NB4 (cell line): Measurements from ENCODE around the gene SLC25A1.
"Not testable (repeated sequence)": the region's sequence is repeated elsewhere in the genome, so short reads cannot be mapped to it uniquely, and the experiment has no call there.

ENCODE experiments used
- DNase-seq: peaks from one replicate; pipeline ENCODE4 v3.0.0; 2010; ENCODE audit warnings: low read depth
- H3K4me3 ChIP-seq: one replicate; pipeline ENCODE4 v1.5.1; 2011; ENCODE audit warnings: mild to moderate bottlenecking, low read depth, low read length, moderate library complexity
- MYC ChIP-seq: IDR thresholded peaks from 2 replicates; pipeline ENCODE4 v1.6.1; 2011; ENCODE audit warnings: low read depth, low read length
- POLR2A ChIP-seq: IDR thresholded peaks from 2 replicates; pipeline ENCODE4 v1.6.1; 2011; ENCODE audit warnings: mild to moderate bottlenecking; ENCODE audit not compliant: insufficient read length; ENCODE audit errors: extremely low read depth
- TF ChIP-seq, protein P1 (sequence below): IDR thresholded peaks from one replicate; pipeline ENCODE4 v1.5.1; 2012; ENCODE audit warnings: low read depth, low read length
- TF ChIP-seq, protein P2 (sequence below): IDR thresholded peaks from 2 replicates; pipeline ENCODE4 v1.6.1; 2011; ENCODE audit warnings: low read depth, low read length

Gene SLC25A1

DNA sequence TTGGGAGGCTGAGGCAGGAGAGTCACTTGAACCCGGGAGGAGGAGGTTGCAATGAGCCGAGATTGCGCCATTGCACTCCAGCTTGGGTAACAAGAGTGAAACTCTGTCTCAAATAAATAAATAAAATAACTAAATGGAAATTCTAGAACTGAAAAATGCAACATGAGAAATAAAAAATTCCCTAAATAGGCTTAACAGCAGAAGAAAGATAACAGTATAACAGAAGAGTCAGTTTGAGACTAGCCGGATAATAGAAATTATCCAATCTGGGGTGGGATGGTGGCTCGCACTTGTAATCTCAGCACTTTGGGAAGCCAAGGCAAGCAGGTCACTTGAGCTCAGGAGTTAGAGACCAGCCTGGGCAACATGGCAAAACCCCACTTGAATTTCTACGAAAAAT is 14.1 kb downstream of the SLC25A1 start:
- H3K4me3 ChIP-seq = no peak overlapping the region
- DNase-seq = no peak
- TF ChIP-seq MYC (no peak), POLR2A (no peak)
- TF ChIP-seq, protein P1, sequence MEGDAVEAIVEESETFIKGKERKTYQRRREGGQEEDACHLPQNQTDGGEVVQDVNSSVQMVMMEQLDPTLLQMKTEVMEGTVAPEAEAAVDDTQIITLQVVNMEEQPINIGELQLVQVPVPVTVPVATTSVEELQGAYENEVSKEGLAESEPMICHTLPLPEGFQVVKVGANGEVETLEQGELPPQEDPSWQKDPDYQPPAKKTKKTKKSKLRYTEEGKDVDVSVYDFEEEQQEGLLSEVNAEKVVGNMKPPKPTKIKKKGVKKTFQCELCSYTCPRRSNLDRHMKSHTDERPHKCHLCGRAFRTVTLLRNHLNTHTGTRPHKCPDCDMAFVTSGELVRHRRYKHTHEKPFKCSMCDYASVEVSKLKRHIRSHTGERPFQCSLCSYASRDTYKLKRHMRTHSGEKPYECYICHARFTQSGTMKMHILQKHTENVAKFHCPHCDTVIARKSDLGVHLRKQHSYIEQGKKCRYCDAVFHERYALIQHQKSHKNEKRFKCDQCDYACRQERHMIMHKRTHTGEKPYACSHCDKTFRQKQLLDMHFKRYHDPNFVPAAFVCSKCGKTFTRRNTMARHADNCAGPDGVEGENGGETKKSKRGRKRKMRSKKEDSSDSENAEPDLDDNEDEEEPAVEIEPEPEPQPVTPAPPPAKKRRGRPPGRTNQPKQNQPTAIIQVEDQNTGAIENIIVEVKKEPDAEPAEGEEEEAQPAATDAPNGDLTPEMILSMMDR = no peak
- TF ChIP-seq, protein P2, sequence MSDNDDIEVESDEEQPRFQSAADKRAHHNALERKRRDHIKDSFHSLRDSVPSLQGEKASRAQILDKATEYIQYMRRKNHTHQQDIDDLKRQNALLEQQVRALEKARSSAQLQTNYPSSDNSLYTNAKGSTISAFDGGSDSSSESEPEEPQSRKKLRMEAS = no peak

DNA sequence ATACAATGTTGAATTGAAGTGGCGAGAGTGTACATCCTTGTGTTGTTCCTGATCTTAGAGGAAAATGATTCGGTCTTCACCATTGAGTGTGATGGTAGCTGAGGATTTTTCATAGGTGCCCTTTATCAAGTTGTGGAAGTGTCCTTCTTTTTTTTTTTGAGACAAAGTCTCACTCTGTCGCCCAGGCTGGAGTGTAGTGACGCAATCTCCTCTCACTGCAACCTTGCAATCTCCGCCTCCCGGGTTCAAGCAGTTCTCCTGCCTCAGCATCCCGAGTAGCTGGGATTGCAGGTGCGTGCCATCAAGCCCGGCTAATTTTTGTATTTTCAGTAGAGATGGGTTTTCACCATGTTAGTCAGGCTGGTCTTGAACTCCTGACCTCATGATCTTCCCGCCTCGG is 19.9 kb downstream of the SLC25A1 start:
- DNase-seq, H3K4me3 ChIP-seq: not testable (repeated sequence)

DNA sequence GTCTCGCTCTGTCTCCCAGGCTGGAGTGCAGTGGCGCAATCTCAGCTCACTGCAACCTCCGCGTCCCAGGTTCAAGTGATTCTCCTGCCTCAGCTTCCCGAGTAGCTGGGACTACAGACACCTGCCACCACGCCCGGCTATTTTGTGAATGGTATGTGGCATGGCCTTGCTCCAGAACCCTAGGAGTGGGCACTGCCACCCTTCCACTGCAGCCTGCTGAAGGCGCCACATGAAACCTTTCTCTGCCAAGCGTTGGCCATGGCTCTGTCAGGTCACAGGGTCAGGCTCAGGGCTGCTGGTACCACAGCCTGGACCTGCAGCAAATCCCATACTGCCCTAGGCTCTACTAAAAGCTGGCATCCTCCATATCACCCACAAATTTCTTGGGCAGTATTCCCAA is 22.4 kb downstream of the SLC25A1 start:
- H3K4me3 ChIP-seq, DNase-seq: not testable (repeated sequence)

DNA sequence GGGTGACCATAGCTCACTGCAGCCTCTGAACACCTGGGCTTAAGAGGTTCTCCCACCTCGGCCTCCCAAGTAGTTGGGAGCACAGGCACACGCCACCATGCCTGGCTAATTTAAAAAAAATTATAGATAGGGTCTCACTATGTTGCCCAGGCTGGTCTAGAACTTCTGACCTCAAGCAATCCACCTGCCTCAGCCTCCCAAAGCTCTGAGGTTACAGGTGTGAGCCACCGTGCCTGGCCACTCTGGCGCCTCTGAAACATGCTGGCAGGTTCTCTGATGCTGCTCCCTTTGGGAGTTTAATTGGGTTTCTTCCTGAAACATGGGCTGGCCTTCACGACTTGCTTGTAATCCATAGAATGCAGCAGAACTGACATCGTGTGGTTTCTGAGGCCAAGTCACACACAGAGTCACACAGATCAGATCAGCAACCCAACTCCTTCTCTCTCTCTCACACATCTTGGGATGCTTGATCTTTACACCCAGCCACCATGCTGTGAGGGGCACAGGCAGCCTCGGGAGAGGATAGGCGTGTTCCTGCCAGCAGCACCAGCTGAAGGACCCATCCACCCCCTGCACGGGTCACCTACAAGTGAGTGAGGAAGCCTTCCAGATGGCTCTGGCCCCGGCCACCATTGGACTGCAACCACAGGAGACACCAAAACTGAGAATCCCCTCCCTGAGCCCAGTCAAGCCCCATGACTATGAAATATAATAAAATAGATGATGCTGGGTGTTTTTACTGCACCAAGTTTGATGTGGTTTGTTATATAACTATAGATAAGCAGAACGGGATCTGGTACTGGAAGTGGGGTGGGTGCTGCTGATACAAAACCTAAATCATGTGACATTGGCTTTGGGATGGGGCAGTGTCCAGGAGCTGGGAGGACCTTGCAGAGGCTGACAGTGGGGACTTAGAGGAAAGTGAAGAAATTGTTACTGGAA is 25.3 kb downstream of the SLC25A1 start:
- no peak overlapping the region for H3K4me3 ChIP-seq
- no peak for DNase-seq
- TF ChIP-seq, protein P1 = no peak
- TF ChIP-seq, protein P2 = no peak
- TF ChIP-seq POLR2A = no peak
- no peak for TF ChIP-seq MYC

DNA sequence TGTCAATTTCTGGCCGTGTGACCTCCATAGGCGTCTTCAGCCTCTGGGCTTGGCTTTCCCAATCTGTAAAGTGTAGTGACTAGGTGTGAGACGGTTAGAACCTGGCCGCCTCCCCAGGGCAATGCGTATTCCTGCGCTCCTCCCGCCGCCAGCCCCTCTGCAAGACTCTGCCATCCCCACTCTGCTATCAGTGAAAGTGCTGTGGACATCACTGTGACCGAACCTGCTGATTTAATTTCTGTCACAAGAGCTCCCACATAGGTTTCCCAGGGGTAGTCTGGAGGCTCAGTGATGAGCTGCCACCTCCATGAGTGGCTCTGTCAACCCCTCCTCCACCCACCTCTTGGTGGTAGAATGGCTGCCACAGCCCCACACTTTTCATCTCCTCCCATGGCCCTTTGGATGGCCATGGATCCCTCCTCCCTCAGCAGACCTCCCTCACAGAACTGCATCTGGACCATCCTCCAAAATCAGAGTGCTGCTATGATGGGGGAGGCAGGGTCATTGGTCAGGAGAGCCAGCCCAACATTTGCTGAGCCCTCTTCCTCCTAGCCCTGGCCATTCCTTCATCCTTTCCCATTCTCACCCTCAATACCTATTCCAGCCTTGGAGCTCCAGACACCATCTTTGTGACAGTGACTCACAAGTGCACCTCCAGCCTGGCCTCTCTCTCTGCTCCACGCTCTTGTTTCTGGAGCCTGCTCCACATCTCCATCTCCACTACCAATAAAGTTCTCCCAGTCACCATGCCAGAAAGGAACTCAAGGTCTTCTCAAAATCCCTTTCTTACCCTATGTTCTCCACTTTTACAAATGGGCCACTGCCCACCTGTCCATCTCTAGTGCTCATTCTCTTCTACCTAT is 27.0 kb downstream of the SLC25A1 start:
- no peak for DNase-seq
- no peak overlapping the region for H3K4me3 ChIP-seq
- no peak for TF ChIP-seq MYC
- TF ChIP-seq POLR2A = no peak
- TF ChIP-seq, protein P2 = no peak
- TF ChIP-seq, protein P1 = no peak

DNA sequence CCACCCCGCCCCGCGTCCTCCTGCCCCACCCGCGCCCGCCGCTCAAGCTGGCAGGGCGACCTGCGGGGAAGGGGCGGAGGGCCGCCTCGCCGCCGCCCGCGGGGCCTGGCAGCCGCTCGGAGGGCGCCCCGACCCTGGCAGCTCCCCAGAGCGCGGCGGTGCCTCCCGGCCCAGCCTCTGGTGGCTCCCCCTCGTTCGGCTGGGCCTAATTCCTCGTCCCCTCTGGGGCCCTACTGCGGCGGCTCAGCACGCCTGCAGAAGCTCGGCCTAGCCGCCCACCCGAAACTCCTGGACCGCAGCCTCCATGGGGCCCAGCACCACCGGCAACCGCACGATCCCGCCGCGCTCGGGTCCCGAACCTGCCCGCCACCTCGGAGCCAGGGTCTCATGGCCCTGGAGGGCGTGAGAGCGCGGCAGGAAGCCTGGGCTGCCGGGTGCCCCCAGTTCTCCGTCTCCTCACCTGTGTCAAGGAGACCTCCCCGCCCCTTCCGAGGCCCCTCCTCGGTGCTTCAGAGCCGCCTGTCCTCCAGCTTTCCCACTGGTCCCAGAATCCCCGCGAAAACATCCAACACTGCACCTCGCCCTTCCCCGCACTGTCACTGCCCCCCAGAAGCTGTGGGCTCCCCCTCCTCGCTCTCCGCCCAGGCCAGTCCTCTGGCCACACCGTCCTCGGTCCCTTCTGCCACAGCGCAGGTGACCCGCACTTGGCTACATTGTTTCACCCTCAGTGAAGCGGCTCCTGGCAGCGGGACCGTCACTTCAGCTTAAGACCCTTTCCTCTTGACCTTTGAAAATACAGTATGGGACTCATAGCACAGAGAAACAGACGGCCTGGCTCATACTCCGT is 27.8 kb downstream of the SLC25A1 start:
- H3K4me3 ChIP-seq = no peak overlapping the region
- TF ChIP-seq MYC (no peak), POLR2A (no peak)
- TF ChIP-seq, protein P2 = no peak
- TF ChIP-seq, protein P1 = no peak
- DNase-seq = no peak
